Testis (tissue), 3 donors: ENCODE results near the gene IGF1R. TPM values are rescaled to one million over a fixed set of nuclear protein-coding genes. Genes with fewer than 3 reads are reported as not detected.

Experiments
- DNase-seq: peaks from one replicate; pipeline ENCODE4 v3.0.0-alpha.2; 2019
- H3K27ac ChIP-seq, 2 donors: fragments of 200-600 bp; sonication (generic); one replicate each; pipeline ENCODE4 v1.5.1; 2019
- H3K27me3 ChIP-seq: fragments of 200-600 bp; sonication (generic); one replicate; pipeline ENCODE4 v1.5.1; 2019
- H3K36me3 ChIP-seq: fragments of 200-600 bp; sonication (generic); one replicate; pipeline ENCODE4 v1.5.1; 2017; ENCODE audit warnings: low read depth; ENCODE audit errors: missing control alignments
- H3K4me1 ChIP-seq: fragments of 200-600 bp; sonication (generic); one replicate; pipeline ENCODE4 v1.5.1; 2019
- H3K4me3 ChIP-seq, 2 donors: fragments of 200-600 bp; sonication (generic); one replicate each; pipeline ENCODE4 v1.5.1; 2017 to 2019
- H3K9me3 ChIP-seq: fragments of 200-600 bp; sonication (generic); one replicate; pipeline ENCODE4 v1.5.1; 2017
- CTCF ChIP-seq, 3 experiments: fragments of 450-650 bp in 2 of 3; fragments of 200-600 bp in 1 of 3; sonication (generic) in 1 of 3; IDR thresholded peaks; one replicate each; pipeline ENCODE4 v1.5.1; 2016 to 2019; ENCODE audit warnings: antibody characterized with exemption in 3 of 3, mild to moderate bottlenecking in 2 of 3, moderate library complexity in 1 of 3
- POLR2A ChIP-seq: fragments of 450-650 bp; IDR thresholded peaks from one replicate; pipeline ENCODE4 v1.6.1; 2017; ENCODE audit warnings: antibody characterized with exemption, mild to moderate bottlenecking, moderate library complexity
- WGBS, 2 donors: methylation state at CpG; one replicate each; pipeline ENCODE4 v1.1.5; 2018; 5-methylcytosine and 5-hydroxymethylcytosine counted together
- intact Hi-C: fragments of 100-400 bp; cut with DNase I; formaldehyde crosslinking; loops from one replicate; pipeline ENCODE4 v1.15.1; 2023; ENCODE audit warnings: low total_unique reads
- polyA plus RNA-seq: library from polyadenylated mRNA; stranded (reverse); fragments of 350-450 nt; fragmentation: Illumina TruSeq; extraction: RNeasy Lipid Tissue Mini Kit (QIAGEN cat#74804); gene quantifications from one replicate; pipeline ENCODE4 v1.2.3, GENCODE V29; 2014; ENCODE audit warnings: low read depth, low replicate concordance; ENCODE audit not compliant: insufficient read depth
- total RNA-seq, 2 donors: library from RNA; depleted of rRNA; stranded (reverse); fragments of >200 nt; gene quantifications; one replicate each; pipeline ENCODE4 v1.2.3, GENCODE V29; 2016

IGF1R gene
- total and polyA plus RNA-seq, 3 donors from 2014 or later, result 25.8 to 172 (median 157) TPM

- peaks cover 11% of the 10 kb centered on the region for H3K4me1 ChIP-seq
- no peaks in the 10 kb centered on the region for H3K36me3 ChIP-seq
- no peaks in the 10 kb centered on the region for H3K27me3 ChIP-seq
- H3K9me3 ChIP-seq, result no peaks in the 10 kb centered on the region
- intact Hi-C loops, result no loop called here
- H3K4me3 ChIP-seq, result no peak overlapping the region
- no peak for DNase-seq
- WGBS, 2 donors, result 77 to 93% methylated on average over 8 of the region's 8 CpGs
- no peak overlapping the region for H3K27ac ChIP-seq
- TF ChIP-seq CTCF (IDR thresholded peaks at IDR 0.05) (no peak), POLR2A (no peak)
Measured at GRCh38 chr15:98758224-98758623, 109.9 kb downstream of the IGF1R start.

- TF ChIP-seq POLR2A (no peak), CTCF (IDR thresholded peaks at IDR 0.05) (no peak)
- no peak overlapping the region for H3K27ac ChIP-seq
- H3K9me3 ChIP-seq, result no peaks in the 10 kb centered on the region
- H3K4me1 ChIP-seq, result peaks cover 4% of the 10 kb centered on the region
- no peak overlapping the region for H3K4me3 ChIP-seq
- H3K36me3 ChIP-seq, result no peaks in the 10 kb centered on the region
- intact Hi-C loops, result no loop called here
- WGBS, 2 donors, result 54 to 84% methylated on average over 3 of the region's 3 CpGs
- no peak for DNase-seq
- no peaks in the 10 kb centered on the region for H3K27me3 ChIP-seq
Measured at GRCh38 chr15:98759277-98759676, 110.9 kb downstream of the IGF1R start.

- TF ChIP-seq CTCF (IDR thresholded peaks at IDR 0.05), result no peak
- TF ChIP-seq POLR2A, result no peak
- DNase-seq, result no peak
- H3K9me3 ChIP-seq, result no peaks in the 10 kb centered on the region
- WGBS, 2 donors, result 78 to 87% methylated on average over 9 of the region's 9 CpGs
- no peaks in the 10 kb centered on the region for H3K4me1 ChIP-seq
- H3K4me3 ChIP-seq, result no peak overlapping the region
- H3K27me3 ChIP-seq, result no peaks in the 10 kb centered on the region
- intact Hi-C loops, result no loop called here
- H3K27ac ChIP-seq, result no peak overlapping the region
- H3K36me3 ChIP-seq, result no peaks in the 10 kb centered on the region
Measured at GRCh38 chr15:98760112-98760826, 111.9 kb downstream of the IGF1R start.

GRCh38 chr15:98760975-98761374 lies 112.6 kb downstream of the IGF1R start:
- no peak overlapping the region for H3K4me3 ChIP-seq
- no peaks in the 10 kb centered on the region for H3K36me3 ChIP-seq
- H3K9me3 ChIP-seq, result no peaks in the 10 kb centered on the region
- no peak for TF ChIP-seq POLR2A
- intact Hi-C loops, result no loop called here
- no peak overlapping the region for H3K27ac ChIP-seq
- H3K27me3 ChIP-seq, result no peaks in the 10 kb centered on the region
- DNase-seq, result no peak
- H3K4me1 ChIP-seq, result no peaks in the 10 kb centered on the region
- WGBS, 2 donors, result 84 to 91% methylated on average over 2 of the region's 2 CpGs

- no peak for TF ChIP-seq CTCF (IDR thresholded peaks at IDR 0.05)
- no peak for TF ChIP-seq POLR2A
- intact Hi-C loops, result no loop called here
- H3K27ac ChIP-seq, result no peak overlapping the region
- 53 to 60% methylated on average over 4 of the region's 4 CpGs for WGBS, 2 donors
- no peaks in the 10 kb centered on the region for H3K27me3 ChIP-seq
- no peak for DNase-seq
- H3K4me3 ChIP-seq, result no peak overlapping the region
- H3K9me3 ChIP-seq, result no peaks in the 10 kb centered on the region
- no peaks in the 10 kb centered on the region for H3K36me3 ChIP-seq
- H3K4me1 ChIP-seq, result peaks cover 4% of the 10 kb centered on the region
Measured at GRCh38 chr15:98763179-98763578, 114.8 kb downstream of the IGF1R start.
